Colonic mucosa (tissue), 4 donors: ENCODE measurements around the gene PTPRT. TPM values are rescaled to one million over a fixed set of nuclear protein-coding genes. Genes with fewer than 3 reads are reported as not detected.

Source experiments
- DNase-seq: peaks from one replicate; pipeline ENCODE4 v3.0.0-alpha.2; 2020
- H3K27ac ChIP-seq: fragments of 200-600 bp; one replicate; pipeline ENCODE4 v1.8.0; 2021
- H3K27me3 ChIP-seq: fragments of 200-600 bp; one replicate; pipeline ENCODE4 v1.8.0; 2021
- H3K36me3 ChIP-seq: fragments of 200-600 bp; one replicate; pipeline ENCODE4 v1.8.0; 2021
- H3K4me1 ChIP-seq: fragments of 200-600 bp; one replicate; pipeline ENCODE4 v1.8.0; 2021; ENCODE audit warnings: mild to moderate bottlenecking
- H3K4me3 ChIP-seq: fragments of 200-600 bp; one replicate; pipeline ENCODE4 v1.8.0; 2021
- H3K9ac ChIP-seq, 2 donors: one replicate each; pipeline ENCODE4 v1.7.0; 2013; ENCODE audit warnings: control low read depth in 2 of 2, low read depth in 2 of 2, low read length in 2 of 2
- H3K9me3 ChIP-seq: fragments of 200-600 bp; one replicate; pipeline ENCODE4 v1.8.0; 2021
- CTCF ChIP-seq: fragments of 200-600 bp; IDR thresholded peaks from one replicate; pipeline ENCODE4 v1.8.0; 2022; ENCODE audit warnings: antibody characterized with exemption, mild to moderate bottlenecking
- intact Hi-C: fragments of 100-400 bp; cut with DNase I; formaldehyde crosslinking; loops from one replicate; pipeline ENCODE4 v1.14.1; 2022
- total RNA-seq, 2 donors: library from RNA; stranded (reverse); fragmentation: NEBNext Ultra II Directional in 1 of 2; extraction: Animal tissue kit (Norgen Biotek cat#: 25700) in 1 of 2; gene quantifications; one replicate each; pipeline ENCODE4 v1.2.1, GENCODE V29; 2021
- donor health status: healthy.
- donor health status: DM: no; HTN: no; CAD: no.
- donor health status: DM: no; HTN: no; CAD: no.

Gene PTPRT
- total RNA-seq, 2 donors from 2014 or later = 0.11 to 0.12 TPM

DNA sequence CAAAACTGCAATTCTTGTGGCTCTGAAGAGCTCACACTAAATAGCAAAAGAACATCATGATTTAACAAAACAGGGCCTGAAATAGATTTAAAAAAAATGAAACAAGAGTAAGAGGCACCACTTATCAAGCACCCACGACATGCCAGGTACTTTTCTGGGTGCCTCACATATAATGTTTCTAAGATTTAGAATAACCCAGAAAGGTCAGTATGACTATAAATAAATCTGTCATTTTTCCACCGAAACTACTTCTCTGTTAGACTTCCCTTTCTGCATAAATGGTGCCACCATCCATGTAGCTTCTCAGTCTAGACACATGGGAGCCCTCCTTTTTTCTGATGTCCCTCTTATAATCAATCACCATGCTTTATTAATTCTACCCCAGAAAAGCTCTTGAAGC lies 919.2 kb downstream of the PTPRT start:
- Histone ChIP-seq H3K27ac (no peak overlapping the region), H3K36me3 (no peaks in the 10 kb centered on the region), H3K9ac (no peak overlapping the region), H3K9me3 (no peaks in the 10 kb centered on the region), H3K4me3 (no peak overlapping the region), H3K4me1 (no peaks in the 10 kb centered on the region), H3K27me3 (no peaks in the 10 kb centered on the region)
- no peak for TF ChIP-seq CTCF
- intact Hi-C loops = no loop called here
- DNase-seq = no peak

GRCh38 chr20:42267793-42268384 lies 921.8 kb downstream of the PTPRT start:
- TF ChIP-seq CTCF = no peak
- Histone ChIP-seq H3K27me3 (no peaks in the 10 kb centered on the region), H3K4me3 (no peak overlapping the region), H3K9me3 (no peaks in the 10 kb centered on the region), H3K36me3 (no peaks in the 10 kb centered on the region), H3K27ac (no peak overlapping the region), H3K4me1 (no peaks in the 10 kb centered on the region), H3K9ac (no peak overlapping the region)
- intact Hi-C loops = no loop called here
- no peak for DNase-seq

DNA sequence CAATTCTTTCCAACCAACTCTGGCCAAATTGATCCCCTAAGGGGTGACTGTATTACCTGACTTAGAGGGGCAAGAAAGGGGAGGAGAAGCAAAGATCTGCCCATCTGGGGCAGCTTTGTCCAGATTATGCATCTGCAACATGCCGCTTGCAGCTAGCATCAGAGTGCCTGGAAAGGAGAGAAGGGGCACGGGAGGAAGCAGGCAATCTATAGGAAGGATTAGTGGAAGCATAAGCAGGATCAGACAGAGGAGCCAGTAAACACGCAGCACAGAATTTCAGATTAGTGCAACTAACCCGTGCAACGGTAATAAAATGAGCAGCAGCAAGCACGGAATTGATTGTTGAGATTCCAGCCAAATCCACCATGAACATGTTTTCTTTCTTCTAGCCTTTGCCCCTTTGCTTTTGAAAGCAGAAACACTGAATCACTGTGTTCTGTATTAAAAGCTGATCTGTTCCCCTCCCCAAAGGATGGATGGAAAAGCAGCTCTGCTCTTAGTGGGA lies 927.9 kb downstream of the PTPRT start:
- Histone ChIP-seq H3K27me3 (no peaks in the 10 kb centered on the region), H3K9me3 (no peaks in the 10 kb centered on the region), H3K27ac (no peak overlapping the region), H3K4me3 (no peak overlapping the region), H3K36me3 (no peaks in the 10 kb centered on the region), H3K9ac (no peak overlapping the region), H3K4me1 (no peaks in the 10 kb centered on the region)
- no peak for TF ChIP-seq CTCF
- intact Hi-C loops = no loop called here
- DNase-seq = no peak

DNA sequence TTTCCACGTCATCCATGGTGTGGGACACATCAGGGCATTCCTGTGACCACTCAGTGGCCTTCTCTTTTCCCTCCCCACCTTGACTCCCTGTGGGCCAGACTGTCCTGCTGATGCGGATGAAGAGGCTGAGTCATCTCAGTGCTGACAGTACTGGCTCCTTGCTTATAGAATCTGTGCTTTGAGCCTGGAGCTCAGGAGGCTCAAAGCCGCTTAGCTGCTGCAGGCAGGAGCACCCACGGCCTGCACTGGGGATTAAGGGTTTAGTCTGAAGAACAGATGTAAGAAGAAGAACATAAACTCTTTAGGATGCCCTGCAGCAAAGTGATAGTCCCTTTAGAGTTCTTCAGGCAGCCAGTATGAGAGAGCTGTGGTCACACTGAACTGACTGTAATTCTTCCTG lies 929.5 kb downstream of the PTPRT start:
- Histone ChIP-seq H3K36me3 (no peaks in the 10 kb centered on the region), H3K27me3 (no peaks in the 10 kb centered on the region), H3K27ac (no peak overlapping the region), H3K4me3 (no peak overlapping the region), H3K9me3 (no peaks in the 10 kb centered on the region), H3K4me1 (no peaks in the 10 kb centered on the region), H3K9ac (no peak overlapping the region)
- no peak for TF ChIP-seq CTCF
- intact Hi-C loops = no loop called here
- DNase-seq = no peak

DNA sequence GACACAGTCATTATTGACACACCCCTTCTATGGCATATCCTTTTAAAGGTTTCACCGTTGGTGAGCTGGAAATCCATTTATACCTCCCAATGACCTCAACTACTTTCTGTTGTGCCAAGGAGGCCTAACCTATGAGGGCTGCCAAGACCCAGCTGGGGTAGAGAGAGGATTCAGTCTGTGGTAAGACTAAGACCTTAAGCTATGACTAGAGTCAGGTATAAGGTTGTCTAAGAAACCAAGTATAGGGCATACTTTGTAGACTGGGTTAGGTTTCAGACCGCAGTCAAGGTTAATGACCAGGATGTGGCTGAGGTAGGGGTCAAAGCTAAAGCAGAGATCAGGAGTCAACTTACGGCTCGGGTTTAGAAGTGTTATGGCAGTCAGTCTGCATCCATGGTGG lies 930.3 kb downstream of the PTPRT start:
- no peaks in the 10 kb centered on the region for H3K27me3 ChIP-seq
- no peak for DNase-seq
- intact Hi-C loops = no loop called here
- no peak overlapping the region for H3K4me3 ChIP-seq
- H3K4me1 ChIP-seq = no peaks in the 10 kb centered on the region
- no peaks in the 10 kb centered on the region for H3K36me3 ChIP-seq
- no peak for TF ChIP-seq CTCF
- H3K27ac ChIP-seq = no peak overlapping the region
- H3K9ac ChIP-seq = no peak overlapping the region
- H3K9me3 ChIP-seq = no peaks in the 10 kb centered on the region
